Measurements from ENCODE around the gene UBE2E2.

The UBE2E2 gene

GRCh38 chr3:23588547-23588946 lies 385.4 kb downstream of the UBE2E2 start:
- no peaks in the 10 kb centered on the region for H3K36me3 ChIP-seq (ENCODE audit: control insufficient read depth, insufficient read depth, low read length)
- no peak overlapping the region for H3K9ac ChIP-seq (ENCODE audit: low read length)
- H3K4me1 ChIP-seq (ENCODE audit: control insufficient read depth, insufficient read depth, low read length): peaks cover 5% of the 10 kb centered on the region
- no peaks in the 10 kb centered on the region for H3K9me3 ChIP-seq (ENCODE audit: control insufficient read depth, insufficient read depth, low read depth, low read length)
- no peaks in the 10 kb centered on the region for H3K27me3 ChIP-seq (ENCODE audit: control insufficient read depth, insufficient read depth, low read length)
- H3K27ac ChIP-seq (ENCODE audit: low read depth, low read length): no peak overlapping the region
- H3K4me3 ChIP-seq (ENCODE audit: low read depth, low read length): no peak overlapping the region

GRCh38 chr3:23589602-23590001 lies 386.5 kb downstream of the UBE2E2 start:
- Histone ChIP-seq H3K9me3 (ENCODE audit: control insufficient read depth, insufficient read depth, low read depth, low read length) (no peaks in the 10 kb centered on the region), H3K27me3 (ENCODE audit: control insufficient read depth, insufficient read depth, low read length) (no peaks in the 10 kb centered on the region), H3K9ac (ENCODE audit: low read length) (no peak overlapping the region), H3K27ac (ENCODE audit: low read depth, low read length) (no peak overlapping the region), H3K4me1 (ENCODE audit: control insufficient read depth, insufficient read depth, low read length) (peaks cover 5% of the 10 kb centered on the region; the same call in 1 of the 2 replicates), H3K36me3 (ENCODE audit: control insufficient read depth, insufficient read depth, low read length) (no peaks in the 10 kb centered on the region), H3K4me3 (ENCODE audit: low read depth, low read length) (no peak overlapping the region)

- no peaks in the 10 kb centered on the region for H3K36me3 ChIP-seq (ENCODE audit: control insufficient read depth, insufficient read depth, low read length)
- H3K4me1 ChIP-seq (ENCODE audit: control insufficient read depth, insufficient read depth, low read length): peaks cover 5% of the 10 kb centered on the region; the same call in 1 of the 2 replicates
- no peak overlapping the region for H3K9ac ChIP-seq (ENCODE audit: low read length)
- H3K9me3 ChIP-seq (ENCODE audit: control insufficient read depth, insufficient read depth, low read depth, low read length): no peaks in the 10 kb centered on the region
- no peak overlapping the region for H3K4me3 ChIP-seq (ENCODE audit: low read depth, low read length)
- no peaks in the 10 kb centered on the region for H3K27me3 ChIP-seq (ENCODE audit: control insufficient read depth, insufficient read depth, low read length)
- H3K27ac ChIP-seq (ENCODE audit: low read depth, low read length): no peak overlapping the region
These were observed 387.5 kb downstream of the UBE2E2 start for GRCh38 chr3:23590424-23591273.

GRCh38 chr3:23591374-23591773 lies 388.2 kb downstream of the UBE2E2 start:
- Histone ChIP-seq H3K4me1 (ENCODE audit: control insufficient read depth, insufficient read depth, low read length) (peaks cover 5% of the 10 kb centered on the region; the same call in 1 of the 2 replicates), H3K9me3 (ENCODE audit: control insufficient read depth, insufficient read depth, low read depth, low read length) (peaks cover 4% of the 10 kb centered on the region; the same call in 1 of the 2 replicates), H3K9ac (ENCODE audit: low read length) (no peak overlapping the region), H3K27ac (ENCODE audit: low read depth, low read length) (no peak overlapping the region), H3K36me3 (ENCODE audit: control insufficient read depth, insufficient read depth, low read length) (0 out of 2 replicates have a peak, but pooled peaks cover 3% of the 10 kb centered on the region), H3K4me3 (ENCODE audit: low read depth, low read length) (no peak overlapping the region), H3K27me3 (ENCODE audit: control insufficient read depth, insufficient read depth, low read length) (no peaks in the 10 kb centered on the region)

- Histone ChIP-seq H3K4me3 (ENCODE audit: low read depth, low read length) (no peak overlapping the region), H3K9me3 (ENCODE audit: control insufficient read depth, insufficient read depth, low read depth, low read length) (peaks cover 6% of the 10 kb centered on the region; the same call in 1 of the 2 replicates), H3K4me1 (ENCODE audit: control insufficient read depth, insufficient read depth, low read length) (peaks cover 5% of the 10 kb centered on the region; the same call in 1 of the 2 replicates), H3K27me3 (ENCODE audit: control insufficient read depth, insufficient read depth, low read length) (no peaks in the 10 kb centered on the region), H3K27ac (ENCODE audit: low read depth, low read length) (no peak overlapping the region), H3K9ac (ENCODE audit: low read length) (no peak overlapping the region), H3K36me3 (ENCODE audit: control insufficient read depth, insufficient read depth, low read length) (0 out of 2 replicates have a peak, but pooled peaks cover 4% of the 10 kb centered on the region)
These were observed 390.1 kb downstream of the UBE2E2 start for GRCh38 chr3:23592961-23593931.

- H3K27ac ChIP-seq (ENCODE audit: low read depth, low read length): no peak overlapping the region
These were observed 390.9 kb downstream of the UBE2E2 start for GRCh38 chr3:23594066-23594465.

GRCh38 chr3:23594894-23595670 lies 392.0 kb downstream of the UBE2E2 start:
- H3K9ac ChIP-seq (ENCODE audit: low read length): no peak overlapping the region
- 0 out of 2 replicates have a peak, but pooled peaks cover 4% of the 10 kb centered on the region for H3K36me3 ChIP-seq (ENCODE audit: control insufficient read depth, insufficient read depth, low read length)
- H3K27ac ChIP-seq (ENCODE audit: low read depth, low read length): no peak overlapping the region
- H3K27me3 ChIP-seq (ENCODE audit: control insufficient read depth, insufficient read depth, low read length): no peaks in the 10 kb centered on the region
- H3K9me3 ChIP-seq (ENCODE audit: control insufficient read depth, insufficient read depth, low read depth, low read length): peaks cover 6% of the 10 kb centered on the region; the same call in 1 of the 2 replicates
- H3K4me3 ChIP-seq (ENCODE audit: low read depth, low read length): no peak overlapping the region
- H3K4me1 ChIP-seq (ENCODE audit: control insufficient read depth, insufficient read depth, low read length): peaks cover 5% of the 10 kb centered on the region; the same call in 1 of the 2 replicates

More at GRCh38 chr3:23594066-23594465, 390.9 kb downstream of the UBE2E2 start:
- Histone ChIP-seq H3K4me1 (ENCODE audit: control insufficient read depth, insufficient read depth, low read length) (peaks cover 5% of the 10 kb centered on the region; the same call in 1 of the 2 replicates), H3K27me3 (ENCODE audit: control insufficient read depth, insufficient read depth, low read length) (no peaks in the 10 kb centered on the region), H3K4me3 (ENCODE audit: low read depth, low read length) (no peak overlapping the region), H3K9ac (ENCODE audit: low read length) (no peak overlapping the region), H3K9me3 (ENCODE audit: control insufficient read depth, insufficient read depth, low read depth, low read length) (peaks cover 6% of the 10 kb centered on the region; the same call in 1 of the 2 replicates), H3K36me3 (ENCODE audit: control insufficient read depth, insufficient read depth, low read length) (0 out of 2 replicates have a peak, but pooled peaks cover 4% of the 10 kb centered on the region)

GRCh38 chr3:23595851-23596250 lies 392.7 kb downstream of the UBE2E2 start:
- peaks cover 6% of the 10 kb centered on the region; the same call in 1 of the 2 replicates for H3K9me3 ChIP-seq (ENCODE audit: control insufficient read depth, insufficient read depth, low read depth, low read length)
- H3K27ac ChIP-seq (ENCODE audit: low read depth, low read length): no peak overlapping the region
- H3K4me3 ChIP-seq (ENCODE audit: low read depth, low read length): no peak overlapping the region
- H3K9ac ChIP-seq (ENCODE audit: low read length): no peak overlapping the region
- H3K27me3 ChIP-seq (ENCODE audit: control insufficient read depth, insufficient read depth, low read length): no peaks in the 10 kb centered on the region
- H3K4me1 ChIP-seq (ENCODE audit: control insufficient read depth, insufficient read depth, low read length): peaks cover 10% of the 10 kb centered on the region
- H3K36me3 ChIP-seq (ENCODE audit: control insufficient read depth, insufficient read depth, low read length): 0 out of 2 replicates have a peak, but pooled peaks cover 4% of the 10 kb centered on the region

- H3K27ac ChIP-seq (ENCODE audit: low read depth, low read length): no peak overlapping the region
- H3K4me3 ChIP-seq (ENCODE audit: low read depth, low read length): no peak overlapping the region
- peaks cover 7% of the 10 kb centered on the region for H3K9me3 ChIP-seq (ENCODE audit: control insufficient read depth, insufficient read depth, low read depth, low read length)
- H3K9ac ChIP-seq (ENCODE audit: low read length): no peak overlapping the region
- peaks cover 15% of the 10 kb centered on the region for H3K4me1 ChIP-seq (ENCODE audit: control insufficient read depth, insufficient read depth, low read length)
- H3K27me3 ChIP-seq (ENCODE audit: control insufficient read depth, insufficient read depth, low read length): no peaks in the 10 kb centered on the region
- 0 out of 2 replicates have a peak, but pooled peaks cover 4% of the 10 kb centered on the region for H3K36me3 ChIP-seq (ENCODE audit: control insufficient read depth, insufficient read depth, low read length)
These were observed 397.2 kb downstream of the UBE2E2 start for GRCh38 chr3:23600167-23600871.

All from HUES6 (cell line).